HCT116 (cell line): Measurements from ENCODE around the gene IL1RAPL1. TPM values are rescaled to one million over a fixed set of nuclear protein-coding genes. Genes with fewer than 3 reads are reported as not detected.

Experiments
- ATAC-seq: fragments of 200-7000 bp; cut with Tn5 transposase; 2 replicates; pipeline ENCODE4 v1.9.1; 2020; ENCODE audit warnings: mild to moderate bottlenecking, moderate library complexity
- BruUV-seq: library from RNA; stranded (reverse); fragments of 400-500 nt; replicated peaks from 2 replicates; lab custom pipeline; 2021; lab: Mats Ljungman, UMichigan
- CTCF ChIA-PET: fragments of 300-600 bp; sonication (Branson Sonifier 250); formaldehyde crosslinking; loops from one replicate; lab custom pipeline; 2021; ENCODE audit warnings: antibody characterized with exemption; lab: Charles Lee
- POLR2A ChIA-PET: fragments of 300-600, 350-600 bp; sonication (Branson Sonifier 250); formaldehyde crosslinking; loops from one replicate; lab custom pipeline; 2021; ENCODE audit warnings: antibody characterized with exemption; lab: Charles Lee
- RAD21 ChIA-PET, 2 experiments: fragments of 300-600 bp; sonication (Branson Sonifier 250); formaldehyde crosslinking; loops; one replicate each; lab custom pipeline; 2023; ENCODE audit warnings: low total read pairs in 2 of 2; ENCODE audit not compliant: uncharacterized antibody in 2 of 2, unreplicated experiment in 2 of 2, low non-redundant PET in 1 of 2; lab: Charles Lee
- DNase-seq: peaks from one replicate; pipeline ENCODE4 v3.0.0-alpha.2; 2010; ENCODE audit warnings: low read depth, low spot score
- H2AFZ ChIP-seq: fragments of 200-600 bp; shearing (Covaris generic), sonication (generic); 2 replicates; pipeline ENCODE4 v1.6.1; 2017; ENCODE audit warnings: low read depth, mixed run types, mixed read lengths, antibody characterized with exemption, low read length; ENCODE audit not compliant: poor library complexity, severe bottlenecking
- H3K27ac ChIP-seq: 2 replicates; pipeline ENCODE4 v1.5.1; 2012; ENCODE audit warnings: low read depth, low read length
- H3K27me3 ChIP-seq: fragments of 200-600 bp; sonication (generic); 2 replicates; pipeline ENCODE4 v1.6.1; 2016; ENCODE audit warnings: mixed run types, low read length, mixed read lengths; ENCODE audit not compliant: insufficient read depth
- H3K36me3 ChIP-seq, 2 experiments: fragments of 200-500 bp in 1 of 2; fragments of 200-600 bp in 1 of 2; sonication (Bioruptor generic) in 1 of 2; sonication (generic) in 1 of 2; 2 replicates each; pipeline versions ENCODE4 v1.5.1 to v1.6.1; 2014 to 2016; ENCODE audit warnings: low read length in 2 of 2, inconsistent platforms in 1 of 2, mixed read lengths in 1 of 2, mixed run types in 1 of 2; ENCODE audit not compliant: insufficient read depth in 2 of 2, control insufficient read depth in 1 of 2
- H3K4me1 ChIP-seq, 2 experiments: fragments of 200-600 bp in 1 of 2; sonication (generic) in 1 of 2; 2 replicates each; pipeline versions ENCODE4 v1.5.1 to v1.6.1; 2012 to 2017; ENCODE audit warnings: low read length in 2 of 2, inconsistent platforms in 1 of 2, mild to moderate bottlenecking in 1 of 2, mixed read lengths in 1 of 2, mixed run types in 1 of 2, moderate library complexity in 1 of 2; ENCODE audit not compliant: insufficient read depth in 2 of 2, control insufficient read depth in 1 of 2
- H3K4me2 ChIP-seq: fragments of 200-600 bp; sonication (generic); 2 replicates; pipeline ENCODE4 v1.6.1; 2017; ENCODE audit warnings: mixed run types, low read length, mixed read lengths
- H3K4me3 ChIP-seq, 2 experiments: fragments of 200-600 bp in 1 of 2; sonication (generic) in 1 of 2; replicated peaks in 1 of 2; 2 replicates each; pipeline ENCODE4 v1.5.1; 2011 to 2016; ENCODE audit warnings: low read length in 2 of 2, control low read depth in 1 of 2, low read depth in 1 of 2, mild to moderate bottlenecking in 1 of 2, mixed read lengths in 1 of 2, mixed run types in 1 of 2
- H3K79me2 ChIP-seq: fragments of 200-600 bp; sonication (generic); 2 replicates; pipeline ENCODE4 v1.6.1; 2017; ENCODE audit warnings: mild to moderate bottlenecking, mixed run types, low read length, moderate library complexity, mixed read lengths; ENCODE audit not compliant: insufficient read depth
- H3K9ac ChIP-seq: fragments of 200-600 bp; sonication (generic); 2 replicates; pipeline ENCODE4 v1.6.1; 2016; ENCODE audit warnings: low read length, mixed read lengths
- H3K9me2 ChIP-seq: fragments of 200-600 bp; sonication (generic), shearing (Covaris generic); 2 replicates; pipeline ENCODE4 v1.6.1; 2017; ENCODE audit warnings: mixed run types, mild to moderate bottlenecking, moderate library complexity; ENCODE audit not compliant: insufficient read depth
- H3K9me3 ChIP-seq, 2 experiments: fragments of 200-500 bp in 1 of 2; fragments of 200-600 bp in 1 of 2; sonication (Bioruptor generic) in 1 of 2; sonication (generic) in 1 of 2; 2 replicates each; pipeline ENCODE4 v1.6.1; 2014 to 2017; ENCODE audit warnings: low read length in 2 of 2, mixed read lengths in 2 of 2, inconsistent platforms in 1 of 2, low read depth in 1 of 2, mild to moderate bottlenecking in 1 of 2, mixed run types in 1 of 2, moderate library complexity in 1 of 2; ENCODE audit not compliant: control insufficient read depth in 1 of 2, insufficient read depth in 1 of 2
- H4K20me1 ChIP-seq: fragments of 200-600 bp; sonication (generic), shearing (Covaris generic); 2 replicates; pipeline ENCODE4 v1.6.1; 2017; ENCODE audit warnings: mixed run types, mild to moderate bottlenecking, moderate library complexity; ENCODE audit not compliant: insufficient read depth
- CEBPB ChIP-seq: IDR thresholded peaks from 2 replicates; pipeline ENCODE4 v1.6.1; 2012; ENCODE audit warnings: low read depth
- ELF1 ChIP-seq: IDR thresholded peaks from 2 replicates; pipeline ENCODE4 v1.6.1; 2012; ENCODE audit warnings: low read depth, borderline replicate concordance
- EZH2phosphoT487 ChIP-seq: fragments of 200-600 bp; IDR thresholded peaks from 2 replicates; pipeline ENCODE4 v1.6.1; 2018; ENCODE audit warnings: antibody characterized with exemption, borderline replicate concordance
- JUND ChIP-seq: IDR thresholded peaks from 2 replicates; pipeline ENCODE4 v1.6.1; 2012
- RAD21 ChIP-seq: IDR thresholded peaks from 2 replicates; pipeline ENCODE4 v1.6.1; 2012; ENCODE audit warnings: low read depth, mild to moderate bottlenecking
- SRF ChIP-seq: IDR thresholded peaks from 2 replicates; pipeline ENCODE4 v1.6.1; 2012; ENCODE audit warnings: low read depth
- YY1 ChIP-seq: IDR thresholded peaks from 2 replicates; pipeline ENCODE4 v1.6.1; 2011; ENCODE audit warnings: low read length, low read depth, moderate library complexity, mild to moderate bottlenecking; ENCODE audit not compliant: insufficient replicate concordance; ENCODE audit errors: extremely low read depth
- ZFX ChIP-seq: fragments of 450-650 bp; IDR thresholded peaks from 2 replicates; pipeline ENCODE4 v1.6.1; 2017
- intact Hi-C: fragments of 100-400 bp; cut with micrococcal nuclease; formaldehyde crosslinking; loops from 2 replicates; pipeline ENCODE4 v1.10.0; 2022
- total RNA-seq: library from RNA; stranded (reverse); gene quantifications from one replicate; pipeline ENCODE4 v1.2.1, GENCODE V29; 2021; ENCODE audit not compliant: unreplicated experiment
- TF ChIP-seq, protein P1 (sequence below): IDR thresholded peaks from 2 replicates; pipeline ENCODE4 v1.6.1; 2012; ENCODE audit warnings: low read depth
- TF ChIP-seq, protein P2 (sequence below): IDR thresholded peaks from 2 replicates; pipeline ENCODE4 v1.6.1; 2012
- TF ChIP-seq, protein P3 (sequence below): IDR thresholded peaks from 2 replicates; pipeline ENCODE4 v1.6.1; 2012

IL1RAPL1 gene
- total RNA-seq, 1 experiment from 2014 or later: 2.8 TPM

DNA sequence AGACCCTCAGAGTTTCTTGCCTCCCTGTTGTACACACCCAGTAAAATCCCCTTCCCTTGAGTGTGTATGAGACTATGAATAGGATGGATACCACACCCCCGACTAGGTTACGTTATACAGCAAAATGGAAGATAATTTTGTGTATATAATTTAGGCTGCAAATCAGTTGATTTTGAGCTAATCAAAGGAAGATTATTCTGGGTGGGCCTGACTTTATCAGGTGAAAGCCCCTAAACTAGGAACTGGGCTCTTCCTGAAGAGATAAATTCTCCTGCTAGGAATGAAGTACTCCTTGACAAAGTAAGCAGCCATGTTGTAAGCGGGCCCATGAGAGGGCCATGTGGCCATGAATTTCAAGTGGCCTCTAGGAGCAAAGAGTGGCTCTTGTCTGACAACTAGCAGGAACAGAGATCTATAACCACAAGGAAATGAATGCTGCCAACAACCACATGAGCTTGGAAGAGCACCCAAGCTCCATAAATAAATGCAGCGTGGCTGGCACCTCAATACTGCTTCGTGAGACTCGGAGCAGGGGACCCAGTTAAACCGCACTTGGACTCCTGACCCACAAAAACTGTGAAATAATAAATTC lies 646.4 kb downstream of the IL1RAPL1 start:
- BruUV-seq: no TSS peak
- intact Hi-C loops: no loop called here
- RAD21 ChIA-PET: no interaction called here
- no peaks in the 10 kb centered on the region for H3K4me1 ChIP-seq
- TF ChIP-seq ZFX (no peak), CEBPB (no peak), SRF (no peak), RAD21 (no peak), ELF1 (no peak), JUND (no peak), YY1 (no peak), EZH2phosphoT487 (no peak)
- TF ChIP-seq, protein P1, sequence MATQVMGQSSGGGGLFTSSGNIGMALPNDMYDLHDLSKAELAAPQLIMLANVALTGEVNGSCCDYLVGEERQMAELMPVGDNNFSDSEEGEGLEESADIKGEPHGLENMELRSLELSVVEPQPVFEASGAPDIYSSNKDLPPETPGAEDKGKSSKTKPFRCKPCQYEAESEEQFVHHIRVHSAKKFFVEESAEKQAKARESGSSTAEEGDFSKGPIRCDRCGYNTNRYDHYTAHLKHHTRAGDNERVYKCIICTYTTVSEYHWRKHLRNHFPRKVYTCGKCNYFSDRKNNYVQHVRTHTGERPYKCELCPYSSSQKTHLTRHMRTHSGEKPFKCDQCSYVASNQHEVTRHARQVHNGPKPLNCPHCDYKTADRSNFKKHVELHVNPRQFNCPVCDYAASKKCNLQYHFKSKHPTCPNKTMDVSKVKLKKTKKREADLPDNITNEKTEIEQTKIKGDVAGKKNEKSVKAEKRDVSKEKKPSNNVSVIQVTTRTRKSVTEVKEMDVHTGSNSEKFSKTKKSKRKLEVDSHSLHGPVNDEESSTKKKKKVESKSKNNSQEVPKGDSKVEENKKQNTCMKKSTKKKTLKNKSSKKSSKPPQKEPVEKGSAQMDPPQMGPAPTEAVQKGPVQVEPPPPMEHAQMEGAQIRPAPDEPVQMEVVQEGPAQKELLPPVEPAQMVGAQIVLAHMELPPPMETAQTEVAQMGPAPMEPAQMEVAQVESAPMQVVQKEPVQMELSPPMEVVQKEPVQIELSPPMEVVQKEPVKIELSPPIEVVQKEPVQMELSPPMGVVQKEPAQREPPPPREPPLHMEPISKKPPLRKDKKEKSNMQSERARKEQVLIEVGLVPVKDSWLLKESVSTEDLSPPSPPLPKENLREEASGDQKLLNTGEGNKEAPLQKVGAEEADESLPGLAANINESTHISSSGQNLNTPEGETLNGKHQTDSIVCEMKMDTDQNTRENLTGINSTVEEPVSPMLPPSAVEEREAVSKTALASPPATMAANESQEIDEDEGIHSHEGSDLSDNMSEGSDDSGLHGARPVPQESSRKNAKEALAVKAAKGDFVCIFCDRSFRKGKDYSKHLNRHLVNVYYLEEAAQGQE: no peak
- TF ChIP-seq, protein P2, sequence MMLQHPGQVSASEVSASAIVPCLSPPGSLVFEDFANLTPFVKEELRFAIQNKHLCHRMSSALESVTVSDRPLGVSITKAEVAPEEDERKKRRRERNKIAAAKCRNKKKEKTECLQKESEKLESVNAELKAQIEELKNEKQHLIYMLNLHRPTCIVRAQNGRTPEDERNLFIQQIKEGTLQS: no peak
- TF ChIP-seq, protein P3, sequence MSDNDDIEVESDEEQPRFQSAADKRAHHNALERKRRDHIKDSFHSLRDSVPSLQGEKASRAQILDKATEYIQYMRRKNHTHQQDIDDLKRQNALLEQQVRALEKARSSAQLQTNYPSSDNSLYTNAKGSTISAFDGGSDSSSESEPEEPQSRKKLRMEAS: no peak
- H3K27me3 ChIP-seq: no peaks in the 10 kb centered on the region
- no peak overlapping the region for H2AFZ ChIP-seq
- H3K4me3 ChIP-seq: no peak overlapping the region
- ATAC-seq (no peak), DNase-seq (no peak)
- no peaks in the 10 kb centered on the region; the same call in 1 of the 2 replicates for H4K20me1 ChIP-seq
- no peaks in the 10 kb centered on the region for H3K79me2 ChIP-seq
- CTCF ChIA-PET: no interaction called here
- POLR2A ChIA-PET: no interaction called here
- no peak overlapping the region for H3K27ac ChIP-seq
- H3K9me2 ChIP-seq: no peaks in the 10 kb centered on the region
- H3K9me3 ChIP-seq: no peaks in the 10 kb centered on the region
- H3K4me2 ChIP-seq: no peak overlapping the region
- no peaks in the 10 kb centered on the region for H3K36me3 ChIP-seq
- H3K9ac ChIP-seq: no peak overlapping the region
